Suprapubic skin (tissue), 3 donors: ENCODE measurements around the gene ALDH7A1.

Experiments
- EP300 ChIP-seq: sonication (generic); formaldehyde crosslinking; IDR thresholded peaks from one replicate; pipeline ENCODE4 v1.6.1; 2017; ENCODE audit warnings: antibody characterized with exemption
- POLR2A ChIP-seq, 2 donors: fragments of 450-650 bp; IDR thresholded peaks; one replicate each; pipeline ENCODE4 v1.6.1; 2017; ENCODE audit warnings: antibody characterized with exemption in 2 of 2, mild to moderate bottlenecking in 2 of 2, moderate library complexity in 2 of 2
- TF ChIP-seq, protein P1 (sequence below), 2 donors: fragments of 200-600 bp in 1 of 2; fragments of 450-650 bp in 1 of 2; sonication (generic) in 1 of 2; IDR thresholded peaks; one replicate each; pipeline ENCODE4 v1.5.1; 2016 to 2019; ENCODE audit warnings: antibody characterized with exemption in 2 of 2, mild to moderate bottlenecking in 1 of 2, moderate library complexity in 1 of 2

DNA sequence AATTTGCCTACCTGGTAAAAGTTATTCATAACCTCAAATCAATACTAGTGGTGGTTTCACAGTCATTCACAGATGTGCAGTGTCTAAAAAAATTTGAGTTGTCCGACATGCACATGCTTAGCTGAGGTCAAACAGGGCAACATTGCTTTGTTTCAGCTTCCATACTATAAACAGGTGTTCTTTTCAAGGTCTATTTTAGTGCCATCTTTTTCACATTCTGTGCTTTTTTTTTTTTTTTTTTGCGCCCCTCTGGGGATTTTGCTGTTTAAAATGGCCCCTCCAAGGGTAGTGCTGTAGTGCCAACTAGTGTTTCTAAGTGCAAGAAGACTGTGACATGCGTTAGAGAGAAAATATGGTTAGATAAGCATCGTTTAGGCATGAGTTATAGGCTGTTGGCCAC lies 20.3 kb upstream of the ALDH7A1 start:
- TF ChIP-seq, protein P1, sequence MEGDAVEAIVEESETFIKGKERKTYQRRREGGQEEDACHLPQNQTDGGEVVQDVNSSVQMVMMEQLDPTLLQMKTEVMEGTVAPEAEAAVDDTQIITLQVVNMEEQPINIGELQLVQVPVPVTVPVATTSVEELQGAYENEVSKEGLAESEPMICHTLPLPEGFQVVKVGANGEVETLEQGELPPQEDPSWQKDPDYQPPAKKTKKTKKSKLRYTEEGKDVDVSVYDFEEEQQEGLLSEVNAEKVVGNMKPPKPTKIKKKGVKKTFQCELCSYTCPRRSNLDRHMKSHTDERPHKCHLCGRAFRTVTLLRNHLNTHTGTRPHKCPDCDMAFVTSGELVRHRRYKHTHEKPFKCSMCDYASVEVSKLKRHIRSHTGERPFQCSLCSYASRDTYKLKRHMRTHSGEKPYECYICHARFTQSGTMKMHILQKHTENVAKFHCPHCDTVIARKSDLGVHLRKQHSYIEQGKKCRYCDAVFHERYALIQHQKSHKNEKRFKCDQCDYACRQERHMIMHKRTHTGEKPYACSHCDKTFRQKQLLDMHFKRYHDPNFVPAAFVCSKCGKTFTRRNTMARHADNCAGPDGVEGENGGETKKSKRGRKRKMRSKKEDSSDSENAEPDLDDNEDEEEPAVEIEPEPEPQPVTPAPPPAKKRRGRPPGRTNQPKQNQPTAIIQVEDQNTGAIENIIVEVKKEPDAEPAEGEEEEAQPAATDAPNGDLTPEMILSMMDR (IDR thresholded peaks at IDR 0.05) = no peak
- TF ChIP-seq POLR2A (IDR thresholded peaks at IDR 0.05) (no peak), EP300 (no peak)
